Myocyte (in vitro differentiated cells): ENCODE data around the gene SMAP2. TPM values are rescaled to one million over a fixed set of nuclear protein-coding genes. Genes with fewer than 3 reads are reported as not detected.

Source experiments
- DNase-seq: peaks from one replicate; pipeline ENCODE4 v3.0.0-alpha.2; 2012; ENCODE audit warnings: low read depth
- total RNA-seq: library from RNA; depleted of rRNA; stranded (reverse); fragments of >200 nt; gene quantifications from 2 replicates; pipeline ENCODE4 v1.2.3, GENCODE V29; 2014

The SMAP2 gene
- total RNA-seq, 1 donor from 2014 or later = 15.8 TPM

DNA sequence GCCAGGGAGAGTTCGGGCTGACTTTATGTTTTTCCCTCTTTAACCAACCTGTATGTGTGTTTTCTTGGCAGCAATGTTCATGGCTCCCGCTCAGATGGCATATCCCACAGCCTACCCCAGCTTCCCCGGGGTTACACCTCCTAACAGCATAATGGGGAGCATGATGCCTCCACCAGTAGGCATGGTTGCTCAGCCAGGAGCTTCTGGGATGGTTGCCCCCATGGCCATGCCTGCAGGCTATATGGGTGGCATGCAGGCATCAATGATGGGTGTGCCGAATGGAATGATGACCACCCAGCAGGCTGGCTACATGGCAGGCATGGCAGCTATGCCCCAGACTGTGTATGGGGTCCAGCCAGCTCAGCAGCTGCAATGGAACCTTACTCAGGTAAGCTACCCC is 43.2 kb downstream of the SMAP2 start:
- no peak for DNase-seq

DNA sequence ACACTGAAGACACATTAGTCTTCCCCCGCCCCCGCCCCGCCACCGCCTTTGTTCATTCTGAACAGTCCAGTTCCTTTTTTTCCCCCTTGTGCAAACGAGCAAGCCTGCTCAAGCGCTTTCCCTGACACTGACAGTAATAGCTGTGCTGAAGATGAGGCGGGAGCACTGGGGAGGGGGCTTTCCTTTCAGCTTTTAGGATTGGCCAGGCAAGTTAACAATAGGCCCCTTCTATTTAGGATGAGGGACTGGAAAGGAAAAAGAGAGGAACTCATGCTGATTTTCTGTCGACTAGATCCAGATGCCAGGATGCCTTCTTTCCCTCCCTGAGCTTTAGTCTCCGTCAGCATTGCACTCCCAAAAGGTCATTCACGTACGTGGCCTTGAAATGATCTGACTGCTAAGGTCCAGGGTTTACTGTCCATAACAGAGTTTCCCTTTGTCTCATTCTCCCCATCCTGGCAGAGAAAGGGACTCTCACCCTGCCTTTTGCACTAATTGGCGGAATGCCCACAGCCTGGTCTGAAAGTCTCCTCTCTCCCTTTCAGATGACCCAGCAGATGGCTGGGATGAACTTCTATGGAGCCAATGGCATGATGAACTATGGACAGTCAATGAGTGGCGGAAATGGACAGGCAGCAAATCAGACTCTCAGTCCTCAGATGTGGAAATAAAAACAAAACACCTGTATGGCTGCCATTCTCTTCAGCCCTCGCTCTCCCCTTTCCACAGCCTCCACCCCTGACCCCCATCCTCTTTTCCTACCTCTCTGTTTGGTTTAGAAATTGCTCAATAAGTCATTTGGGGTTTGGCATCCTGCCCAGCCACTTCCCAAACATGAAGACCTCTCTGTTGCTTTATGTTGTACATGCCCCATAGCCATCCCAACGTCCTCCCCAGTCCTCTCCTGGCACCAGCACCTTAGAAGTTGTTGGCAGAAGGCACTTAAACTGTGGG is 48.2 kb downstream of the SMAP2 start:
- no peak for DNase-seq

DNA sequence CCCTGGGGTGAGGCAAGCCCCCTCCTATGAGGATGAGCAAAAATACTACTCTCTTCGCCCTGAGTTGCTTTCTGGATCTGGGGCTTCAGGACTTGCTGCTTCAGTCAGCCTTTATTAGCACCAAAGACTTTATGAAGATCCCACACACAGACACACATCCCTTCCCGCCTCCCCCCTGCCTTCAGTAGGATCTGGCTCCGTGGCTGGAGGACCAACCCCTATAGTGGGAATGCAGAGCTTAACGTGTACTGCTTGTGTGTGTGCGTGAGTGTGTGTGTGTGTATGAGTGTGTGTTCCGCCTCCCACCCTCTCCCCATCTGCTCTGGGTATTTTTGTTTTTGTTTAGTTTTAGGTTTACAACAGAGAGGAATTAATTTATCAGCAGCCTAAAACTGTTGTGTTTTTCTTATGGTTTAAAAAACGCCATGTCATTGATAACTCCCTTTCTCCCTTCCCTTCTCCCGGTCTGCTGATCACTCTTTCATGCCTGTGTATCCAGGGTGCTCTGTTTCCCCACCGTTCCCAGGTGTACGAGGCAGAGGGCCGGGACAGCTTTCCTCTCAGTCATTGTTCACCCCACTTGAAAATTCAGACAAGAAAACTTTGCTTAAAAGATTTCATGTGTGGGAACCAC is 49.2 kb downstream of the SMAP2 start:
- no peak for DNase-seq

DNA sequence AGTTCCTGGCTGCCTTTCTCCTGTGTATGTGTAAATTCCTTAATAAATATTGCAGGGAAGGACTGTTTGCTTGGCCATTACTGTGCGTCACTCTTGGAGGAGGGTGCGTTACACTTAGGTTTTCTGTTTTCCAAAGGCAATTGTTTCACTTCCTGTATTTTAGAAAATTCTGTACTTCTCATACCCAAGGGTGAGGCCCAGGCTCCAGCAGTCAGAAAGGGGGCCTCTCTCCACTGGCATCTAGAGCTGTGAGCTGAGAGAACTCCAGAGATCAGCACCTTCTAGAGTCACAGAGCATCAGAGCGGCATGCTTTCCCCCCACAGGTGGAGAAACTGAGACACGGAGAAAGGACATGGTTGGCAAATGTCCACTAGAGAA is 49.7 kb downstream of the SMAP2 start:
- DNase-seq = no peak

DNA sequence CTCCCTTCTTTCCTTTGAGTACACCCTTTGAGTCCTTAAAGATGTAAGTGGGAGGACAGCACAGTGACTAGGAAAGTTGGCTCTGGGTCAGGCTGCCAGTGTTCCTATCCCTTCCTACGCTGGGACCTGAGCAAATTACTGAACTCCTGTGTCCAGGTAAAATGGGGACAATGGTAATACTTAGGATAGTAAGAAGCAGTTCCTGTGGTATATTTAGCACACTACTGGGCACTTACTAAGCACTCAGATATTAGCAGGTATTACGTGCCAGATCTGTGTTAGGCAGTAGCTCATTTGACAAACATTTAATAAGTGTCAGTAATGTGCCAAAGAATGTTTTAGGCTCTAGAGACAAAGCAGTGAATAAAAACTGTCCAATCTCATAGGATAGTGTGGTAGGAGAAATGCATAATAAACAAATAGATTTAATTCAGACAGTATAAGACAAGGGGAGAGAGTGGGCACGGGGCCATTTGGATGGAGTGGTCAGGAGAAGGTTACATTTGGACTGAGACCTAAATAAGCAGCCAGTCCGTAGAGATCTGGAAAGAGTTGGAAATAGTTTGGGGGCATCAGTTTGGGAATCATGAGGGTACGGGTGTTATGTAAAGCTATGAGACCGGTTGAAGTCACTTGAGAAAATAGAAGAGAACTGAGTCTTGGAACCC is 50.6 kb downstream of the SMAP2 start:
- no peak for DNase-seq

DNA sequence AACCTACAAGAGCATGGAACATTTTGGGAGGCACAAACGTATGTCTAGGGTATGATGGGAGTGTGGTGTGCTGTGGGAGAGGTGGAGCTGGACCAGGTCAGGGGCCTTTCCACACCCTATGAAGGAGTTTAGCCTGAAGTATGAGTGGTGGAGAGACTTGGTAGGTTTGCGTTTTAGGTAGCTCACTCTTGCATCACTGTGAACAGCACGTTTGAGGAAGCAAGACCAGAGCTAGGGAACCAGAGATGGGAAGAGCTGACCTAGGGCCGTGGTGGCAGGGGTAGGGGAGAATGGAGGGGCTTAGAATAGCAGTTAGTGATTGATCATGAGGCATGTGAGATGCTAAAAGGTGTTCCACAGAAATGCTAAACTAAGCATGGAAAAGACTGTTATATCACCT is 51.7 kb downstream of the SMAP2 start:
- DNase-seq = no peak

DNA sequence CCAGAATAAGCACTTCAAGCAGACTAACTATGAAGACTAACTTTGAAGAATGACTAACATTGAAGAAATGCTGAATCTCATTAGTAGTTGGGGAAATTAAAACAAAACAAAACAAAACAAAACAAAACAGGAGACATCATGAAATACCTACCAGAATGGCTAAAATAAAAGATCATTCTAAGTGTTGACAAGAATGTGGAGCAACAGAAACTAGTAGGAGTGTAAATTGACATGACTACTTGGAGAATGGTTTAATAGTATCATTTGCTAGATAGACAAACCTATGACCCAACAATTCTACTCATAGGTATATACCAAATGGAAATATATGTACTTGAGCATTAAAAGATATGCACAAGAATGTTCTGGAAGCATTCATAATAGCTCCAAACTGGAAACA is 57.9 kb downstream of the SMAP2 start:
- no peak for DNase-seq

DNA sequence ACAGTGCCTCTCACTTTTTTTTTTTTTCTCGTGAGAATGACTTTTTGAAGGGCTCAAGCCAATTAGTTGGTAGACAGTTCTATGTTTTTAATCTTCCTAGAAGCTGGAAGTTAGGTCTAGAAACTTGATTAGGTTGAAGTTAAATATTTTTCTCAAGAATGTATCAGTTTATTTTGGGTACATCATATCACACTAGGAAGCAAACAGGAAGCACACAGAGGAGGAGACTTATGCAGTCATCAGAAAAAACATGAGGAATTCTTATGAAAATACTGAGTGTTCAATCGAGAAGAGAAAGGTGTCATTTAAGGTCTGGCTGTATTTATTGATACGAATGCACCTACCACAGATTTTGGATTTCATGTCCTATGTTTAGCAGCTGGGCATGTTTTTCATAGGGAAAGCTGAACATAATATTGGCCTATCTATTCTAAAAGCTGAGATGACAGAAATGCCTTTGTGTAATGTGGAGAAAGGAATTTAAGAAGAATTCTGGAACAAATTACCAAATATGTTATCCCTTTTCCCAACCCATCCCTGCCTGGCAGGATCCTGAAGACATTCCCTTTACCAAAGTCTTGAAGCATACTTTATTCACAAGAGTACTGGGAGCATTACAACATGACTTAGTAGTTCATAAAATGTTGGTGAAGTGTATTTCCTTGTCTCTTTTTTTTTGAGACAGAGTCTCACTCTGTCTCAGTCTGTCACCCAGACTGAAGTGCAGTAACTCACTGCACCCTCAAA is 59.3 kb downstream of the SMAP2 start:
- no peak for DNase-seq

DNA sequence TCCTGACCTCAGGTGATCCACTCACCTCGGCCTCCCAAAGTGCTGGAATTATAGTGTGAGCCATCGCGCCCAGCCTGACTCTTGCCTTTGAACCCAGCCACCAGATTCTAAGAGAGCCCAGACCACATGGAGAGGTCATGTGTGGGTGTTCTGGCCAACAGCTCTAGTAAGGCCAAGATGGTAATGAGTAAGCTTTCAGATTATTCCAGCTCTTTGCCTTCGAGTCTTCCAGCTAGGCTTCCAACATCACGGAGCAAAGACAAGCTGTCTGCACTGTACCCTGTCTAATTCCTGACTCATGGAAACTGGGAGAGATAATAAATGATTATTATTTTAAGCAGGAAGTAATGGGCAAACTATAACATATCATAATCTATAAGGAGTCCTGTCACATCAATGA is 61.9 kb downstream of the SMAP2 start:
- no peak for DNase-seq

DNA sequence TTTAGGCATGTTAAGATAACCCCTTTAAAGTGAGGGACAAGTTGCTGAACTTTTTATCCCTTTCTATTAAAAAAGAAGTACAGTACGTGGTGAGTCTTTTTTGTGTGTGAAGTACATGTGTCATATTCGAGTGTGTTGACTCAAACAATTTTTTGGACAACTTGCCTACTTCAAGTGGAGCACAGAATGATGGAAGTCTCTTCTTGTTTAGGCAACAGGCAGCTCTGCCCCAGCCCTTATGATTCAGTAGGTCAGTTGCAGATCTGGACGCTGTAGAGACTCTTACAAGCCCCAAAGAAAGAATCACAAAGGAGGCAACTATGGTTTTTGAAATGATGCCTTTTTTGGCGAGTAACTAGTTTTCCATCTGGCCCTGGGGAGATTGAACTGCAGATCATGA is 62.3 kb downstream of the SMAP2 start:
- no peak for DNase-seq

DNA sequence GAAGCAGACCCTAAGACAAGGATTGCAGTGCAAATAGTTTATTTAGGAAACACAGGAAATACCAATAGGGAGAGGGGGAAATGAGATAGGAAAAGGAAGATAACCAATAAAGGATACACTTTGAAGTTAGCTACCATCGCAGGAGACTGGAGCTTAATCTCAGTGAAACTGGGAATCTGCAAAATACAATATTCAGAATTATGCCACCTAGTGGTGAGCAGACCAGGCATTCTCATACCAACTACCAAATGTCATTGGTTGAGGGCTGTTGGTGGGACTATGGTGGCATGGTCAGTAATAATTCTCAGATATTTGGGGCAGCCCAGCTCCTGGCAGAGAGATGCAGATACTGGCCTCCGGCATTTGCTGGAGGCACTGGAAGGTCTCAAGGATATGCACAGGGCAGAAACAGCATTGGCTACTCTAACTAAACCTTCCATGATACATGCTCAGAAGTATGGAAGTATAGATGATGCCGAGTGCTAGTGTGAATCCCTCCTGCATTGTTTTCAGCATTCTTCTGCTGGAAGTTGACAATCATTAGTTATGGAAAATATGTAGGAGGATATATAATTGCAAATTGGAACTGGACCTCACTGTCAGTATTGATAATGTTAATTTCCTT is 65.0 kb downstream of the SMAP2 start:
- peak; percentile 33 for DNase-seq

DNA sequence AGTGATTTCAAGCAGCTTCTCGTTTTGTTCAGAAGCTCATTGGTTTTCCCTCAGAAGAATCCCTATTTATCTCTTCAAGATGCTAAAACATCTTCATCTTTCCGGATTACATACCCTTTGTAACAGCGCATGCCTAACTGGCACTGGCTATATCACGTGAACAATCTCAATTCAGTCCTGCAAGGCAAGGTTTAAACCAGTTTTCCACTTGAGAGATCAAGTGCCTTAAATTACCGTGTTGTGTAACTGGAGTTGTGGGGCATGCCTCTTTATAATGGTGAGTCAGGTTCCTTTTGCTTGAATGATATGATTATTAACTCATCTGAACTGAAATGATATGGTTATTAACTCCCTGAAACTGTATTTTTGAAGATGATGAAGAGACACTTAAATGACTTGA is 65.7 kb downstream of the SMAP2 start:
- DNase-seq = no peak

DNA sequence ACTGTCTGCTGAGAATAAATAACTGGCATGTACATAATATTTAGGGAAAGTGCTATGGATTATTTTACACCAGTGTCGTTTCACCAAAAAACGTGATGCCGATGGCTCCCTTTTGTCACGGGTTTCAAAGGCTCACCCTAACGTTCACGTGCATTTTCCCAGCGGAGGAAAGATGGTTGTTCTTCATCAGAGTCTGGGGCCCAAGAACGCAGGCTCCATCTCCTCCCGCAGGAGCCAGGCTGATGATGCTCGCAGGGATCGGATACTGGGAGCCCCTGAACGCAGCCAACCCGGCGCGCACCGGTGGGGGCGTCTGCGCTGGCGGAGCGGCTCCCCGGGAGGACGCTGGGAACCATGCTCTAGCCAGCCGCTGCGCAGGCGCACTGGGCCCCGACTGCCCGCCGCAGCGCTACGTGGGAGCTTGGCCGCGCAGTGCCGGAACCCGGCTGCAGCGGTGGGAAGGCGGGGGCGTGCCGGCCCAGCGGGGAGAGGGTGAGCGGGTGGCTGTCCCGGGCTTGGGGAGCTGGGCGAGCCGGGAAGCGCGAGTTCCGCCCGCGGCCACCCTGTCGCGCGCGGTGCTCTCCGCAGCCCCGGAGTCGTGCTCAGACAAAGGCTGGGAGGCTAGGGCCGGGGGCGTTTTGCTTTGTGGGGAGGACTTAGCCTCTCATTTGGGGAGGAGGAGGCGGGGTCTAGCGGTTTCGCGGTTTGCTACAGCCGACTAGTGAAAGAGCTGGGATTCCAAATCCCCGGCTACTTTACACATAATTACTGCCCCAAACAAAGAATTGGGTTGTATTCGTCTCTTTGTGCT is 76.4 kb downstream of the SMAP2 start, which contains the start of gene ZFP69B:
ZFP69B (plus strand) TSS at position 793 of the 811 bp plus-strand sequence. CDS start 486 bp downstream, outside the sequence.
- peak; percentile 93 for DNase-seq

DNA sequence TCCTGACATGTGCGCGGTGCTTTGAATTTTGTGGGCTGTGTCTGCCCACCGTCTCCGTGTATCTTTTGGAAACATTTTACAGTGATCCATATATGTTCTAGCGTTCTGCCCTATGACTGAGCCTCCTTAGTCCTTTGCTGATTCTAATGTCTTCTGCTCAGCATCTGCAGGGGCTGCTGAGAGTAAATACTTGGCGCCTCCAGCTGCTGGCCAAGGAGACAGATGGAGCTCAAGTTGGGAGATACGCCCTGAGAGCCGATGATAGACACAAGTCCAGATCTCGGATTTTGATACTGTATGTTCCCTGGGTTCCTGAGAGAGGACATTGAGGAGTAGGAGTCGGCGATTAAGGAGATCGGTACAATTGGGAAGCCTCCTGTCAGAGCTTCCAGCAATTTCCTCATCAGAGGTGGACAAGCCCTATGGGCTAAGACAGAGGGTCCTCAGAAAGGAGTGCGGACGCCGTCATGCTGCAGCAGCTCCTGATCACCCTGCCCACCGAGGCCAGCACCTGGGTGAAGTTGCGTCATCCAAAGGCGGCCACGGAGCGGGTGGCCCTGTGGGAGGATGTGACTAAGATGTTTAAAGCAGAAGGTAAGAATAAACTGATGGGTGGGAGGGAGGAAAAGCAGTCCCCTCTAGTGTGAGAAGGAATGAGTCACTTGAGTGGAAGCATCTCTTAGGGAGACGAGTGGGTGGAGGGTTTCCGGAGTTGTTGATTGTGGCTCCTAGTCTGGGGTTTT is 77.1 kb downstream of the SMAP2 start:
- DNase-seq = no peak

DNA sequence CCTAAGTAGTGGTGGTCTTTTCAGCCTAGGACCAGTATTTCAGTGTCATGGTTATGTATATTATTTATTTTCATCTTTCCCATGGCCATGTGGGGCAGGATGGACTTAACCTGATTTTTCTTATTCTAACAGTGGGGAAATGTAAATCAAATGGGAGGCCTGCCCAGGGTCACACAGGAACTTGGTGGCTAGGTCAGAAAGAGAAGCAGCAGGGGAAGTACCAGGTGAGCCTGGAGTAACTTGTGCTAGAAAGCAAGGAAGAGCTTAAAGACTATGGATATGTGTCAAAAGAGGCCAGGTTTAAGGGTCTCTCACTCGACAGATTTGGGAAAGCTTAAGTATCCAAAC is 77.7 kb downstream of the SMAP2 start:
- no peak for DNase-seq

DNA sequence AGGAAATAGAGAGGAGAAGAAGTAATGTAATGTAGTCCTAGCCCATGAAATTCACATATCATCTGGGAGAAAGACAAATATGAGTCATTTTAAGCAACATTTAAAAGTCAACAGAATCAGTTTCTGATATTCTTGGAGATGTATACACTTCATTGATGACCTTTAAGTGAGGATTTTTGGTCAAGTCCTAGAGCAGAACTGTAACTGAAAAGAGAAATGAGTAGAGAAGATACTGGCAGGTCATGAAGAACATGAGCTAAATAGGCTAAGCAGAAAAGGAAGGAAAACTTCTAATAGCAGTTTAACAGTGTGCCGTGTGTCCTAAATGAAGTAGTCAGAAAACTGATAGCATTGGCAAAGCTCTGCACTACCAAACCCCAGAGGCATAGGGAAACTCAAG is 81.3 kb downstream of the SMAP2 start:
- no peak for DNase-seq

DNA sequence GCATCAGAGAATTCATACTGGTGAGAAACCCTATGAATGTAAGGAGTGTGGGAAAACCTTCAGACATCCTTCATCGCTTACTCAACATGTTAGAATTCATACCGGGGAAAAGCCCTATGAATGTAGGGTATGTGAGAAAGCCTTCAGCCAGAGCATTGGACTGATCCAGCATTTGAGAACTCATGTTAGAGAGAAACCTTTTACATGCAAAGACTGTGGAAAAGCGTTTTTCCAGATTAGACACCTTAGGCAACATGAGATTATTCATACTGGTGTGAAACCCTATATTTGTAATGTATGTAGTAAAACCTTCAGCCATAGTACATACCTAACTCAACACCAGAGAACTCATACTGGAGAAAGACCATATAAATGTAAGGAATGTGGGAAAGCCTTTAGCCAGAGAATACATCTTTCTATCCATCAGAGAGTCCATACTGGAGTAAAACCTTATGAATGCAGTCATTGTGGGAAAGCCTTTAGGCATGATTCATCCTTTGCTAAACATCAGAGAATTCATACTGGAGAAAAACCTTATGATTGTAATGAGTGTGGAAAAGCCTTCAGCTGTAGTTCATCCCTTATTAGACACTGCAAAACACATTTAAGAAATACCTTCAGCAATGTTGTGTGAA is 89.5 kb downstream of the SMAP2 start:
- DNase-seq = peak; percentile 9

DNA sequence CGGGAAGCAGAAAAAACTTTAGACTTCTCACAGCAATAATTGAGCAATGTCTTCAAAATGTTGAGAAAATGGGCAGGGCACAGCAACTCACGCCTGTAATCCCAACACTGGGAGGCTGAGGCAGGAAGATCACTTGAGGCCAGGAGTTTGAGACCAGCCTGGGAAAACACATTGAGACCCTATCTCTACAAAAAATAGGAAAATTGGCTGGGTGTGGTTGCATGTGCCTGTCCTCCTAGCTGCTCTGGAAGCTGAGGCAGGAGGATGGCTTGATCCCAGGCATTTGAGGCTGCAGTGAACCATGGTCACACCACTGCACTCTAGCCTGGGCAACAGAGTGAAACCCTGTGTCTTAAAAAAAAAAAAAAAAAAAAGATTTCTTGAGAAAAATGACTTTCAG is 95.8 kb downstream of the SMAP2 start:
- no peak for DNase-seq
